Endothelial cell of umbilical vein (primary cell): Measurements from ENCODE around the gene KMT2C. TPM values are rescaled to one million over a fixed set of nuclear protein-coding genes. Genes with fewer than 3 reads are reported as not detected.

Source experiments
- BruUV-seq: library from RNA; stranded (reverse); fragments of 400-500 nt; replicated peaks from 2 replicates; lab custom pipeline; 2021; lab: Mats Ljungman, UMichigan
- CTCF ChIA-PET: fragments of 300-600, 350-600 bp; sonication (Branson Sonifier 250); formaldehyde crosslinking; loops from one replicate; lab custom pipeline; 2021; ENCODE audit warnings: antibody characterized with exemption, inconsistent platforms; lab: Charles Lee
- POLR2A ChIA-PET: fragments of 300-600, 350-600 bp; sonication (Branson Sonifier 250); formaldehyde crosslinking; loops from one replicate; lab custom pipeline; 2021; ENCODE audit warnings: antibody characterized with exemption, inconsistent platforms; lab: Charles Lee
- DNase-seq: peaks from one replicate; pipeline ENCODE4 v3.0.0-alpha.2; 2011; ENCODE audit warnings: low read depth, low spot score
- FAIRE-seq: peaks from 2 replicates; lab custom pipeline; 2011; peaks lifted over from hg19 to GRCh38; lab: Jason Lieb, UNC
- H2AFZ ChIP-seq: 2 replicates; pipeline ENCODE4 v1.6.0; 2012; ENCODE audit warnings: low read depth, low read length, control low read depth, inconsistent platforms
- H3K27ac ChIP-seq: 2 replicates; pipeline ENCODE4 v1.5.1; 2011; ENCODE audit warnings: low read depth, mild to moderate bottlenecking, control low read depth, low read length, moderate library complexity; ENCODE audit not compliant: insufficient read depth
- H3K27me3 ChIP-seq, 2 experiments: 2 replicates each; pipeline versions ENCODE4 v1.6.0 to v1.6.1; 2011; ENCODE audit warnings: low read length in 2 of 2, mixed read lengths in 1 of 2; ENCODE audit not compliant: control insufficient read depth in 2 of 2, insufficient read depth in 2 of 2
- H3K36me3 ChIP-seq, 2 experiments: 2 replicates in 1 of 2; 3 replicates in 1 of 2; pipeline ENCODE4 v1.5.1; 2011; ENCODE audit warnings: low read length in 2 of 2, mild to moderate bottlenecking in 1 of 2, moderate library complexity in 1 of 2; ENCODE audit not compliant: control insufficient read depth in 2 of 2, insufficient read depth in 2 of 2; ENCODE audit errors: extremely low read depth in 1 of 2
- H3K4me1 ChIP-seq: 3 replicates; pipeline ENCODE4 v1.5.1; 2011; ENCODE audit warnings: mild to moderate bottlenecking, low read length; ENCODE audit not compliant: control insufficient read depth, insufficient read depth; ENCODE audit errors: extremely low read depth
- H3K4me2 ChIP-seq: 2 replicates; pipeline ENCODE4 v1.6.1; 2011; ENCODE audit warnings: low read length, control low read depth, mixed read lengths; ENCODE audit not compliant: insufficient read depth
- H3K4me3 ChIP-seq, 3 experiments: fragments of 200-600 bp in 1 of 3; sonication (generic), shearing (Covaris generic) in 1 of 3; replicated peaks in 1 of 3; 2 replicates each; pipeline ENCODE4 v1.5.1; 2011 to 2016; ENCODE audit warnings: control low read depth in 3 of 3, low read length in 3 of 3, mild to moderate bottlenecking in 2 of 3, inconsistent platforms in 1 of 3, low read depth in 1 of 3, moderate library complexity in 1 of 3; ENCODE audit not compliant: insufficient read depth in 1 of 3
- H3K79me2 ChIP-seq: 2 replicates; pipeline ENCODE4 v1.6.0; 2012; ENCODE audit warnings: low read length, inconsistent platforms; ENCODE audit not compliant: control insufficient read depth, insufficient read depth
- H3K9ac ChIP-seq: replicated peaks from 2 replicates; pipeline ENCODE3; 2011; ENCODE audit warnings: low read length, control low read depth; ENCODE audit not compliant: insufficient read depth; ENCODE audit errors: extremely low read depth
- H3K9me1 ChIP-seq: replicated peaks from 3 replicates; pipeline ENCODE4 v1.6.0; 2011; ENCODE audit warnings: mild to moderate bottlenecking, low read length; ENCODE audit not compliant: control insufficient read depth, insufficient read depth; ENCODE audit errors: extremely low read depth
- H3K9me3 ChIP-seq: replicated peaks from 2 replicates; pipeline ENCODE4 v1.5.1; 2012; ENCODE audit warnings: low read length, inconsistent platforms; ENCODE audit not compliant: control insufficient read depth, insufficient read depth
- H4K20me1 ChIP-seq: replicated peaks from 2 replicates; pipeline ENCODE3; 2011; ENCODE audit warnings: mild to moderate bottlenecking, low read length; ENCODE audit not compliant: control insufficient read depth, insufficient read depth; ENCODE audit errors: extremely low read depth
- CTCF ChIP-seq, 2 donors: IDR thresholded peaks; 1 replicate in 1 of 2; 2 replicates in 1 of 2; pipeline ENCODE4 v1.5.1; 2011; ENCODE audit warnings: low read length in 2 of 2, mild to moderate bottlenecking in 2 of 2, moderate library complexity in 2 of 2, control low read depth in 1 of 2, inconsistent platforms in 1 of 2, low read depth in 1 of 2; ENCODE audit not compliant: insufficient read depth in 1 of 2; ENCODE audit errors: extremely low read depth in 1 of 2
- EZH2 ChIP-seq: IDR thresholded peaks from 2 replicates; pipeline ENCODE4 v1.6.1; 2012; ENCODE audit warnings: borderline replicate concordance, low read depth, mild to moderate bottlenecking, moderate library complexity, low read length, inconsistent platforms; ENCODE audit not compliant: severe bottlenecking
- GATA2 ChIP-seq: IDR thresholded peaks from 2 replicates; pipeline ENCODE4 v1.7.0; 2011; ENCODE audit warnings: low read depth, mild to moderate bottlenecking, moderate library complexity, mixed read lengths, low read length; ENCODE audit not compliant: insufficient read length, insufficient read depth
- MAX ChIP-seq: IDR thresholded peaks from 2 replicates; pipeline ENCODE4 v1.6.1; 2011; ENCODE audit not compliant: insufficient read depth, insufficient read length
- POLR2A ChIP-seq: IDR thresholded peaks from 2 replicates; pipeline ENCODE4 v1.6.1; 2012; ENCODE audit warnings: low read depth, mild to moderate bottlenecking, control low read depth, low read length
- dilution Hi-C: fragments of 300-500 bp; cut with MboI; formaldehyde crosslinking; loops from one replicate; pipeline ENCODE4 v1.15.0; 2019; ENCODE audit warnings: low sequenced_read_pairs; ENCODE audit not compliant: extremely low pct_ligation_motif_present
- intact Hi-C: fragments of 100-400 bp; cut with micrococcal nuclease; formaldehyde crosslinking; loops from one replicate; pipeline ENCODE4 v1.10.0; 2022
- polyA plus RNA-seq, 4 experiments: library from polyadenylated mRNA; depleted of rRNA in 3 of 4; stranded (reverse) in 3 of 4; unstranded in 1 of 4; fragments of >200 nt; gene quantifications; 2 replicates each; pipeline versions ENCODE4 v1.2.1 to v1.2.3, GENCODE V29; 2011 to 2012; ENCODE audit warnings: missing spikeins in 1 of 4
- total RNA-seq: library from RNA; stranded (reverse); gene quantifications from 2 replicates; pipeline ENCODE4 v1.2.3, GENCODE V29; 2021

KMT2C gene
- total and polyA plus RNA-seq, 2 donors (not counting 3 experiments of a cell fraction or from before 2014, with no cell fraction given): 8.0 to 53.7 TPM

GRCh38 chr7:152137476-152138025 lies 298.3 kb downstream of the KMT2C start:
- Histone ChIP-seq H2AFZ (no peak overlapping the region), H3K27me3 (no peaks in the 10 kb centered on the region), H3K4me3 (no peak overlapping the region), H3K79me2 (no peaks in the 10 kb centered on the region), H3K9ac (no peak overlapping the region), H3K9me1 (no peaks in the 10 kb centered on the region), H3K36me3 (peaks cover 6 to 19% of the 10 kb centered on the region in 2 experiments), H3K9me3 (no peaks in the 10 kb centered on the region), H3K4me2 (peak overlapping the region; percentile 1), H3K27ac (no peak overlapping the region), H4K20me1 (no peaks in the 10 kb centered on the region), H3K4me1 (peaks cover 12% of the 10 kb centered on the region)
- peak; percentile 38 for TF ChIP-seq GATA2
- no peak for TF ChIP-seq POLR2A
- TF ChIP-seq CTCF (IDR thresholded peaks at IDR 0.05; ENCODE audit: extremely low read depth in 1 of 2, insufficient read depth in 1 of 2, low read depth in 1 of 2, low read length in 2 of 2): no peak
- TF ChIP-seq MAX: no peak
- no peak for TF ChIP-seq EZH2
- peak; percentile 82 for DNase-seq
- POLR2A ChIA-PET: no interaction called here
- CTCF ChIA-PET: interaction anchor here (1.4 kb wide), 1 partner anchor 19 kb away, joined by 4 read pairs; no protein-coding TSS in a partner anchor
- intact Hi-C loops (loop anchor here (5.0 kb wide), 1 partner anchor 55 kb away; no protein-coding TSS in a partner anchor), dilution Hi-C loops (no loop called here)
- peak; percentile 94 for FAIRE-seq
- BruUV-seq: no TSS peak
